GM18868 (cell line): ENCODE results near the gene MAP3K2.
"Not testable (repeated sequence)": the region's sequence is repeated elsewhere in the genome, so short reads cannot be mapped to it uniquely, and the experiment has no call there.

Source experiments
- ATAC-seq: cut with Tn5 transposase; IDR thresholded peaks from one replicate; pipeline ENCODE4 v1.9.1; 2021; ENCODE audit warnings: mild to moderate bottlenecking, moderate library complexity; ENCODE audit not compliant: unreplicated experiment

Gene MAP3K2

DNA sequence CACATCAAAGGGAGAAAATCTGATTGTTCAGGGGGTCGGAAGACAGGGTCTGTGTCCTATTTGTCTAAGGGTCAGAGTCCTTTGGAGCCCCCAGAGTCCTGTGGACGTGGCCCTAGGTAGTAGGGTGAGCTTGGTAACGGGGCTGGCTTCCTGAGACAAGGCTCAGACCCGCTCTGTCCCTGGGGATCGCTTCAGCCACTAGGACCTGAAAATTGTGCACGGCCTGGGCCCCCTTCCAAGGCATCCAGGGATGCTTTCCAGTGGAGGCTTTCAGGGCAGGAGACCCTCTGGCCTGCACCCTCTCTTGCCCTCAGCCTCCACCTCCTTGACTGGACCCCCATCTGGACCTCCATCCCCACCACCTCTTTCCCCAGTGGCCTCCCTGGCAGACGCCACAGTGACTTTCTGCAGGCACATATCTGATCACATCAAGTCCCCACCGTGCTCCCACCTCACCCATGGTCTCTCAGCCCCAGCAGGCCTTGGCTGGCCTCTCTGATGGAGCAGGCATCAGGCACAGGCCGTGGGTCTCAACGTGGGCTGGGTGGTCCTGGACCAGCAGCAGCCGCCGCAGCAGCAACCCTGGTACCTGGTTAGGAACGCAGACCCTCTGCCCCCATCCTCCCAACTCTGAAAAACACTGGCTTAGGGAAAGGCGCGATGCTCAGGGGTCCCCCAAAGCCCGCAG is 34.2 kb upstream of the MAP3K2 start:
- ATAC-seq: no peak

DNA sequence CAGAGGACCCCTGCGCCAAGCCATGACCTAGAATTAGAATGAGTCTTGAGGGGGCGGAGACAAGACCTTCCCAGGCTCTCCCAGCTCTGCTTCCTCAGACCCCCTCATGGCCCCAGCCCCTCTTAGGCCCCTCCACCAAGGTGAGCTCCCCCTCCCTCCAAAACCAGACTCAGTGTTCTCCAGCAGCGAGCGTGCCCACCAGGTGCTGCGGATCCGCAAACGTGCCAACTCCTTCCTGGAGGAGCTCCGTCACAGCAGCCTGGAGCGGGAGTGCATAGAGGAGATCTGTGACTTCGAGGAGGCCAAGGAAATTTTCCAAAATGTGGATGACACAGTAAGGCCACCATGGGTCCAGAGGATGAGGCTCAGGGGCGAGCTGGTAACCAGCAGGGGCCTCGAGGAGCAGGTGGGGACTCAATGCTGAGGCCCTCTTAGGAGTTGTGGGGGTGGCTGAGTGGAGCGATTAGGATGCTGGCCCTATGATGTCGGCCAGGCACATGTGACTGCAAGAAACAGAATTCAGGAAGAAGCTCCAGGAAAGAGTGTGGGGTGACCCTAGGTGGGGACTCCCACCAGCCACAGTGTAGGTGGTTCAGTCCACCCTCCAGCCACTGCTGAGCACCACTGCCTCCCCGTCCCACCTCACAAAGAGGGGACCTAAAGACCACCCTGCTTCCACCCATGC is 33.5 kb upstream of the MAP3K2 start:
- no peak for ATAC-seq

DNA sequence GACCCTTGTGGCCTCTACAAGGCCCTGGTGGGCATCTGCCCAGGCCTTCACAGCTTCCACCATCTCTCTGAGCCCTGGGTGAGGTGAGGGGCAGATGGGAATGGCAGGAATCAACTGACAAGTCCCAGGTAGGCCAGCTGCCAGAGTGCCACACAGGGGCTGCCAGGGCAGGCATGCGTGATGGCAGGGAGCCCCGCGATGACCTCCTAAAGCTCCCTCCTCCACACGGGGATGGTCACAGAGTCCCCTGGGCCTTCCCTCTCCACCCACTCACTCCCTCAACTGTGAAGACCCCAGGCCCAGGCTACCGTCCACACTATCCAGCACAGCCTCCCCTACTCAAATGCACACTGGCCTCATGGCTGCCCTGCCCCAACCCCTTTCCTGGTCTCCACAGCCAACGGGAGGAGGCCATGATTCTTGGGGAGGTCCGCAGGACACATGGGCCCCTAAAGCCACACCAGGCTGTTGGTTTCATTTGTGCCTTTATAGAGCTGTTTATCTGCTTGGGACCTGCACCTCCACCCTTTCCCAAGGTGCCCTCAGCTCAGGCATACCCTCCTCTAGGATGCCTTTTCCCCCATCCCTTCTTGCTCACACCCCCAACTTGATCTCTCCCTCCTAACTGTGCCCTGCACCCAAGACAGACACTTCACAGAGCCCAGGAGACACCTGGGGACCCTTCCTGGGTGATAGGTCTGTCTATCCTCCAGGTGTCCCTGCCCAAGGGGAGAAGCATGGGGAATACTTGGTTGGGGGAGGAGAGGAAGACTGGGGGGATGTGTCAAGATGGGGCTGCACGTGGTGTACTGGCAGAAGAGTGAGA is 32.5 kb upstream of the MAP3K2 start:
- ATAC-seq: no peak

DNA sequence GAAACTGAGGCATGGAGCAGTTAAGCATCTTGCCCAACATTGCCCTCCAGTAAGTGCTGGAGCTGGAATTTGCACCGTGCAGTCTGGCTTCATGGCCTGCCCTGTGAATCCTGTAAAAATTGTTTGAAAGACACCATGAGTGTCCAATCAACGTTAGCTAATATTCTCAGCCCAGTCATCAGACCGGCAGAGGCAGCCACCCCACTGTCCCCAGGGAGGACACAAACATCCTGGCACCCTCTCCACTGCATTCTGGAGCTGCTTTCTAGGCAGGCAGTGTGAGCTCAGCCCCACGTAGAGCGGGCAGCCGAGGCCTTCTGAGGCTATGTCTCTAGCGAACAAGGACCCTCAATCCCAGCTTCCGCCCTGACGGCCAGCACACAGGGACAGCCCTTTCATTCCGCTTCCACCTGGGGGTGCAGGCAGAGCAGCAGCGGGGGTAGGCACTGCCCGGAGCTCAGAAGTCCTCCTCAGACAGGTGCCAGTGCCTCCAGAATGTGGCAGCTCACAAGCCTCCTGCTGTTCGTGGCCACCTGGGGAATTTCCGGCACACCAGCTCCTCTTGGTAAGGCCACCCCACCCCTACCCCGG is 31.8 kb upstream of the MAP3K2 start:
- no peak for ATAC-seq

DNA sequence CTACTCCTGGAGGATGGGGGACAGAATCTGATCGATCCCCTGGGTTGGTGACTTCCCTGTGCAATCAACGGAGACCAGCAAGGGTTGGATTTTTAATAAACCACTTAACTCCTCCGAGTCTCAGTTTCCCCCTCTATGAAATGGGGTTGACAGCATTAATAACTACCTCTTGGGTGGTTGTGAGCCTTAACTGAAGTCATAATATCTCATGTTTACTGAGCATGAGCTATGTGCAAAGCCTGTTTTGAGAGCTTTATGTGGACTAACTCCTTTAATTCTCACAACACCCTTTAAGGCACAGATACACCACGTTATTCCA is 31.3 kb upstream of the MAP3K2 start:
- ATAC-seq: no peak

DNA sequence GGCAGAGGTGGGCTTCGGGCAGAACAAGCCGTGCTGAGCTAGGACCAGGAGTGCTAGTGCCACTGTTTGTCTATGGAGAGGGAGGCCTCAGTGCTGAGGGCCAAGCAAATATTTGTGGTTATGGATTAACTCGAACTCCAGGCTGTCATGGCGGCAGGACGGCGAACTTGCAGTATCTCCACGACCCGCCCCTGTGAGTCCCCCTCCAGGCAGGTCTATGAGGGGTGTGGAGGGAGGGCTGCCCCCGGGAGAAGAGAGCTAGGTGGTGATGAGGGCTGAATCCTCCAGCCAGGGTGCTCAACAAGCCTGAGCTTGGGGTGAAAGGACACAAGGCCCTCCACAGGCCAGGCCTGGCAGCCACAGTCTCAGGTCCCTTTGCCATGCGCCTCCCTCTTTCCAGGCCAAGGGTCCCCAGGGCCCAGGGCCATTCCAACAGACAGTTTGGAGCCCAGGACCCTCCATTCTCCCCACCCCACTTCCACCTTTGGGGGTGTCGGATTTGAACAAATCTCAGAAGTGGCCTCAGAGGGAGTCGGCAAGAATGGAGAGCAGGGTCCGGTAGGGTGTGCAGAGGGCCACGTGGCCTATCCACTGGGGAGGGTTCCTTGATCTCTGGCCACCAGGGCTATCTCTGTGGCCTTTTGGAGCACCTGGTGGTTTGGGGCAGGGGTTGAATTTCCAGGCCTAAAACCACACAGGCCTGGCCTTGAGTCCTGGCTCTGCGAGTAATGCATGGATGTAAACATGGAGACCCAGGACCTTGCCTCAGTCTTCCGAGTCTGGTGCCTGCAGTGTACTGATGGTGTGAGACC is 30.7 kb upstream of the MAP3K2 start, which contains the start of gene PROC:
Gene PROC (plus strand): TSS at position 128 of the 812 bp plus-strand sequence. CDS start 1,516 bp downstream, outside the sequence.
- no peak for ATAC-seq

DNA sequence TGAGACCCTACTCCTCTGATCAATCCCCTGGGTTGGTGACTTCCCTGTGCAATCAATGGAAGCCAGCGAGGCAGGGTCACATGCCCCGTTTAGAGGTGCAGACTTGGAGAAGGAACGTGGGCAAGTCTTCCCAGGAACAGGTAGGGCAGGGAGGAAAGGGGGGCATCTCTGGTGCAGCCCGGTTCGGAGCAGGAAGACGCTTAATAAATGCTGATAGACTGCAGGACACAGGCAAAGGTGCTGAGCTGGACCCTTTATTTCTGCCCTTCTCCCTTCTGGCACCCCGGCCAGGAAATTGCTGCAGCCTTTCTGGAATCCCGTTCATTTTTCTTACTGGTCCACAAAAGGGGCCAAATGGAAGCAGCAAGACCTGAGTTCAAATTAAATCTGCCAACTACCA is 29.6 kb upstream of the MAP3K2 start:
- ATAC-seq: no peak

DNA sequence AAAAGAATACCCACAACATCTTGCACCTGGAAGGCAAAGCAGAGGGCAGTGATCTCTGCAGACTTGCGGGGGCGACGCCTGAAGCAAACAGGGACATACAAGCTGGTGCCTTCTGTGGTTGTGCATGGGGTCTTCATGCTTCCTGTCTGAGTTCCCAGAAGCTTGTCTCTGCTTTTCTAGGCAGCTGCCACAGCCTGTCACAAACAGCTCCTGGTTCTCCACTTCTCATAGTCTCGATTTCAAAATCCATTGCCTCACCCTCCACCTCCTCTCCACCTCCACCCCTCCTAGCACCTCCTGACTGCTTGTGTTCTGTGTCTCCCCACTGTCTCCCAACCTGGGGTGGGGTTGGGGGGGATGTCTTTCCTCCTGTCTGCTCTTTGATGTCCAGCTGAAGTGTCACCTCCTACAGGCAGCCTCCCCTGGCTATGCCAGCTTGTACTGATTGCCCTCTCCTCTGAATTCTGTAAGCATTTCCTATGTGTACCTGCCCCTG is 28.8 kb upstream of the MAP3K2 start:
- ATAC-seq: no peak

DNA sequence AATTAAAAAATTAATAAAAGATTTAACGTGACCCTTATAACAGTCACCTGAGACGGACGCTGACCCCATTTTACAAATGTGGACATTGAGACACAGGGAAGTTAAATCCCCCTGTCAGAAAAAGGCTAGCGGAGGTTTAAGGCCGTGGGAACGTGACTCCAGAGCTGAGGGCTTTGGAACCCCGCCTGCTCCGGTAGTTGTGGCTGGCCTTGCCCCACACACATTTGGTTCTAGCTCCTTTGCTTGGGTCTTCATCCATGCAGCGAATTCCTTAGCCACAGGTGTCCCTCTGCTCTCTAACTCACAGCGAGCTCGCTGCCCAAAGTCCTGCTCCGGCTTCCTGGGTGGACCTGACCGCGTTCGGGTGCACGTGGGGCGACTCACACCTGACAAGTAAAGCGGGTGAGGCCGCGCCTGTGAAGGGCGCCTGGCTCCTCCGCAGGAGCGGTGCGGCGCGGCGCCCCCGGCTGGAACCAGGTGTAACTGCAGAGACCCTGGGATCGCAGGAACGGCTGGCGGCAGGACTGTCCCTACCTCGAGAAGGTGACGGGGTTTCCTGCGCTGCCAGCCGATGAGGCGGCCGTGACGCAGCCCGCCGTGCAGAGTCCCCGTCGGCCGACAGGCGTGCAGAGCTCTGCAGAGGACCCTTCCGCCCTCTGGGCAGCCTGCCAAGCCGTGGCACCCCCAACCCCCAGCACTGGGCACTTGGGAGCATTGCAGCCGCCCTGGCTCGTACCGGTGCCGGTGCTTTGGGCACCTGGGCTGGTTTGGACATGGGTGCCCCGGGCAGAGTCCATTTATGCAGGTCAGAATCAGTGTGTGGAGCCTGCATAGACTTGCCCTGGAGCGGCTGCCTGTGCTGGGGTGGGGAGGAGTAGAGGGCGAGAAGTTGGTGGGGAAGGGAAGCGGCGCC is 28.1 kb upstream of the MAP3K2 start:
- peak; percentile 85 for ATAC-seq

DNA sequence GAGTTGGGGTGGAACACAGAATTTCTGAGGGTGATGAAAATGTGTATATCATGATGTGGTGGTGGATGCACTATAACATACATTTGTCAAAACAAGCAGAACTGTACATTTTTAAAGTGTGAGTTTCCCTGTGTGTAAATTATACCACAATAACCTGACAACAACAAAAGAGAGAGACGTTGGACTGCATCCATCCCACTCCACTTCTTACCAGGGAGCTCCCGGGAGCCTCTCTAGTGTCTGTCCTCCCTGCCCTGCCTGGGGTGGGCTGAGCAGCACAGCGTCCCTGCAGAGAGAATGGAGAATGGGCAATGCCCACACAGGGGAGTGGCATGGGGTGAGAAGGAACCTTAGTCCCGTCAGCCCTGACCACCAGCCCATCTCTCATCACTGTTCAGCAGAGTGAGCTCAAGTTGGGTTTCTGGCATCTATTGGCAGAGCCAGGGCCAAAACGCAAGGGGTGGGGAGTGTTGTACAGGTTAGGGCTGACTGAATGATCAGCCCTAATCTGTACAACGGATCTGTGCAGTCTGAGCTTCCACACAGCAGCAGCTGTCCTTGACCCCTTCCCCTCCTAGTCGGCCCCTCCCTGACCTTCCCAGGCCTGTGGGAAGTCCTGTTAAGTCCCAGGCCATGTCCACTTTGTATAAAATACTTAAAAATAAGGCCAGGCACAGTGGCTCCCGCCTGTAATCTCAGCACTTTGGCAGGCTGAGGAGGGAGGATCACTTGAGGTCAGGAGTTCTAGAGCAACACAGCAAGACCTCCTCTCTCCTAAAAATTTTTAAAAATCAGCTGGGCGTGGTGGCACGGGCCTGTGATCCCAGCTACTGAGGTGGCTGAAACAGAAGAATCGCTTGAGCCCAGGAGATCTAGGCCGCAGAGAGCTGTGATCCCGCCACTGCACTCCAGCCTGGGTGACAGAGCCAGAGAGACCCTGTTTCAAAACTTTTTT is 27.1 kb upstream of the MAP3K2 start:
- no peak for ATAC-seq

DNA sequence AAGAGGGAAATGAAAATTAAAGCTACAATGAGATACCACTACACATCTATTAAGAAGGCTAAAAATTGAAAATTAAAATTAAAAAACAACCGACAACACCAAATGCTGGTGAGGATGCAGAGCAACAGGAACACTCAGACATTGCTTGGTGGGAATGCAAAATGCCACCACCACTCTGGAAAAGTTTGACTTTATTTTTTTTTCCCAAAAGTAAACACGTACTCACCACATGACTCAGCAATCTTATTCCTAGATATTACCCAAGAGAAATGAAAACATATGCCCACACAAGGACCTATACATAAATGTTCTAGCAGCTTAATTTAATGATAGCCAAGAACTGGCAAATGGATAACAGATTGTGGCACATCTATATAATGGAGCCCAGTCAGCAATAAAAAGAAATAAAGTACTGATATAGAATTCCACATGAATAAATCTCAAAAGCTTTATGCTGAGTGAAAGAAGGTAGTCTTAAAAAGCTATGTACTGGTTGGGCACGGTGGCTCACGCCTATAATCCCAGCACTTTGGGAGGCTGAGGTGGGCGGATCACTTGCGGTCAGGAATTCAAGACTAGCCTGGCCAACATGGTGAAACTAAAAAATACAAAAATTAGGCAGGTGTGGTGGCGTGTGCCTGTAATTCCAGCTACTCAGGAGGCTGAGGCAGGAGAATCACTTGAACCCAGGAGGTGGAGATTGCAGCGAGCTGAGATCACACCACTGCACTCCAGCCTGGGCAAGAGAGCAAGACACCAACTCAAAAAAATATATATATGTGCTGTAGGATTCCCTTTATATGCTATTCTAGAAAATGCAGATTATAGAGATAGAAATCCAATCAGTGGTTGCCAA is 26.2 kb upstream of the MAP3K2 start:
- ATAC-seq: no peak

DNA sequence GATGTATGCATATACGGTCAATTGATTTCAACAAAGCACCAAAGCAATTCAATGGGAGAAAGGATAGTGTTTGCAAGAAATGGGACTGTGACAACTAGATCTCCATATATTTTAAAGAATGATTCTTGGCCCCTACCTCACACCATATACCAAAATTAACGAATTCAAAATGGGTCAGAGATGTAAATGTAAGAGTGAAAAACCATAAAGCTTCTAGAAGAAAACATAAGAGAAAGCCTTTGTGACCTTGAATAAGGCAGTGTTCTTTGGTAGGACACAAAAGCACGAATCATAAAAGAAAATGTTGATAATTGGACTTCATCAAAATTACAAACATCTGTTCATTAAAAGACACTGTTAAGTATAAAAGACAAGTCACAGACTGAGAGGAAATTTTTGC is 25.4 kb upstream of the MAP3K2 start:
- ATAC-seq: no peak

DNA sequence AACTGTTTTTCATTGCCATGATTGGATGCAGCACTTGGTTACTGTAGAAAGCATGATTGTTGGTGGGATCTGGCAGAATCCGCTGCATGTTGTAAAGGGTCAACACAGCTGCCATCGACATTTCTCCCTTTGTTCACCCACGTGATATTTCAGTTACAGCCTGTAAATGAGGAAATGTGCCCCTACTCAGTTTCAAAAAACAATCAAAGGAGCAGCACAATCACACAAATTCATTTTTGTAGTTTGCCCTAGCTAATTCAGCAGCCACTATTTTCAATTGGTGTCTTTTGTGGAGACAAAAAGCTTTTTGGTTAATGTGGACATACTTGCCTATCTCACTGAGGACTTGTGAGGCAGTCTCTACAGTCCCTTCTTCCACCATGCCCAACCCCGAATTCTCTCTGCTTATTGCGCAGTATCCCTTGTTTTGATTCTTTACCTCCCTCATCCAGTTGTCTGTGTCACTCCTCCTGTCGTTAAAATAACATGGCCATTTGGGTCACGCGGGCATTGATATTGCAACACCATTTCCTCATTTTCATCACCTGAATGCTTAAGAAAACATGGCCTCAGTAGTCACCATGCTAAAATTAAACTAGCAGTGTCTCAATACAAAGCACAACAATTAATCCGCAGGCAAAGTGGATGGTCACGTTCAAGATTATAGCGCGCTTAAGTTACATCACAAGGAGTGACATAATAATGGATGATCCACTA is 24.0 kb upstream of the MAP3K2 start:
- no peak for ATAC-seq

DNA sequence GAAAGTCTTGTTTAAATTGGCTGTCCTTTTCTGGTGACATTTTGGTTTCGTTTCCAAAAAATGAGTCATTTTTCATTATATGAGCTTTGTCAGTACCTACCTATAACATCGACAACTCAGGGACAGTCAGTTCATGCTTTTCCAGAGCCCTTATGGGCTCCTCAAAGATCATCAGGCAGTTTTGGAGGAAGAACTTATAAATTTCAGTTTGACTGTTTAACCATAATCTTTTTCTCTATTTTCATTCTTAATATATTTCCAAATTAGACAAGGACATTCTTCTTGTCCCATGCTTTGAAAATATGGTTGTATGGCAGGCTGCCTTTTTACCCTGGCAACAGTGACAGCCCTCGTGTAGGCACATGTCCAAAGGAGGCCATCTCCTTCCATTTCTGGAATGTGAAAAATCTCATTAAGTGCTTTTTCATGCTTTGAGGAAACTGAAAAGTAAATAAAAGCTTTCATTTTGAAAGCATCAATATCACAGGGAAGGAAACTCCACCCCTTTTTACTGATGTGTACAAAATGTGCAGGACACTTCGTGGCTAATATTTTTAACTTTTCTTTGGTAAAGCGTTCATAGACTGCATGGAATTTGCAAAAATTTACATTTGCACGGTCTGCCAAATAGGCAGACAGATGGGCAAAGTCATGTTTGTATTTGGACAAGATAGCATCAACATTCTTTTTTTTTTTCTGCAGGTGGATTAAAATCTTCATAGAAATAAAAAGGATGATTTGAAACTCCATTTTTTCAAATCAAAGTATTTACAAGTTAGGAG is 23.3 kb upstream of the MAP3K2 start:
- ATAC-seq: peak; percentile 66

DNA sequence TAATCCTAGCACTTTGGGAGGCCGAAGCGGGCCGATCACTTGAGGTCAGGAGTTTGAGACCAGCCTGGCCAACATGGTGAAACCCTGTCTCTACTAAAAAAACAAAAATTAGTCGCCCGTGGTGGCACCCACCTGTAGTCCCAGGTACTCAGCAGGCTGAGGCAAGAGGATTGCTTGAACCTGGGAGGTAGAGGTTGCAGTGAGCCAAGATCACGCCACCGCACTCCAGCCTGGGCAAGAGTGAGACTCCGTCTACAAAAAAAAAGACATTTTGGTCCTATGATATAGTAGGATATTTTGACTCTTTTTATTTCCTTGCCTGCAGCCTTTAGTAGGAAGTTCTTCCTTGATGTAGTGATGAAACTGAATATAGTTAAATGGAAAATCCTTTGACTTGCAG is 21.9 kb upstream of the MAP3K2 start:
- not testable (repeated sequence) for ATAC-seq

DNA sequence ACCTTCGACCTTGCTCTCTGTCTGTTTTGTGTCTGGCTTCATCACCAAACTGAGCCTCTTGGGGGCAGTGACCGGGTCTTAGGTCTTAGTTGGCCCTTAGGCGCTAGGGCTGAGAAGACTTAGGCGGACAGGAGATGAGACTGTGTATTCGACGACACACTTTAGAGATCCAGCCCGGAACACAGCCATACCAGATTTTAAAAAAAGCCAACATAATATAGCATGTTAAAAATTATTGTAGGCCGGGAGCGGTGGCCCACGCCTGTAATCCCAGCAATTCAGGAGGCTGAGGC is 21.0 kb upstream of the MAP3K2 start:
- ATAC-seq: no peak
